HepG2 (cell line): ENCODE results near the gene SEPHS2. TPM values are rescaled to one million over a fixed set of nuclear protein-coding genes. Genes with fewer than 3 reads are reported as not detected.

Experiments used
- BATF2 ChIP-seq: sonication (generic); formaldehyde crosslinking; IDR thresholded peaks from 2 replicates; pipeline ENCODE4 v1.8.0; 2022; ENCODE audit warnings: mild to moderate bottlenecking, missing genetic modification reagents, moderate library complexity
- BCL6 ChIP-seq: IDR thresholded peaks from 2 replicates; pipeline ENCODE4 v1.6.1; 2016; ENCODE audit warnings: missing genetic modification reagents, missing compliant biosample characterization
- FOXA1 ChIP-seq, 2 experiments: fragments of 450-650 bp in 1 of 2; sonication (generic) in 1 of 2; formaldehyde crosslinking in 1 of 2; IDR thresholded peaks; 2 replicates each; pipeline versions ENCODE4 v1.4.0 to v1.6.1; 2016 to 2020; ENCODE audit warnings: missing genetic modification reagents in 1 of 2
- HNRNPLL ChIP-seq: fragments of 200-400 bp; formaldehyde crosslinking; IDR thresholded peaks from 2 replicates; pipeline ENCODE4 v1.6.1; 2017; ENCODE audit warnings: mild to moderate bottlenecking, low read depth, low read length; ENCODE audit not compliant: poor library complexity, severe bottlenecking
- PREB ChIP-seq: sonication (generic); formaldehyde crosslinking; IDR thresholded peaks from 2 replicates; pipeline ENCODE4 v1.4.0; 2020; ENCODE audit warnings: missing genetic modification reagents
- RERE ChIP-seq: IDR thresholded peaks from 2 replicates; pipeline ENCODE4 v1.6.1; 2016; ENCODE audit warnings: low read depth, missing genetic modification reagents, missing compliant biosample characterization
- SNRNP70 ChIP-seq: fragments of 200-400 bp; formaldehyde crosslinking; IDR thresholded peaks from 2 replicates; pipeline ENCODE4 v1.6.1; 2017; ENCODE audit warnings: mild to moderate bottlenecking, low read depth, low read length, moderate library complexity
- TAF15 ChIP-seq: fragments of 200-400 bp; formaldehyde crosslinking; IDR thresholded peaks from one replicate; pipeline ENCODE4 v1.6.1; 2018; ENCODE audit warnings: mild to moderate bottlenecking, low read depth, low read length; ENCODE audit not compliant: poor library complexity, severe bottlenecking
- TEF ChIP-seq: sonication (generic); formaldehyde crosslinking; IDR thresholded peaks from 2 replicates; pipeline ENCODE4 v1.5.0; 2020; ENCODE audit warnings: missing genetic modification reagents
- TP53 ChIP-seq: sonication (generic); formaldehyde crosslinking; conservative IDR thresholded peaks from 2 replicates; pipeline ENCODE4 v1.4.0; 2020; ENCODE audit warnings: missing genetic modification reagents
- ZNF383 ChIP-seq: sonication (generic); formaldehyde crosslinking; IDR thresholded peaks from 2 replicates; pipeline ENCODE4 v1.4.0; 2020; ENCODE audit warnings: missing genetic modification reagents, mild to moderate bottlenecking, borderline replicate concordance
- ZSCAN25 ChIP-seq: sonication (generic); formaldehyde crosslinking; IDR thresholded peaks from 2 replicates; pipeline ENCODE4 v1.8.0; 2022; ENCODE audit warnings: mild to moderate bottlenecking, missing genetic modification reagents
- ZSCAN31 ChIP-seq: sonication (generic); formaldehyde crosslinking; IDR thresholded peaks from 2 replicates; pipeline ENCODE4 v1.5.0; 2020; ENCODE audit warnings: low read depth, mild to moderate bottlenecking, missing genetic modification reagents
- polyA plus RNA-seq, 8 experiments: library from polyadenylated mRNA; depleted of rRNA in 3 of 8; stranded (reverse) in 7 of 8; unstranded in 1 of 8; fragments of >200 nt; fragmentation: Illumina TruSeq in 4 of 8; extraction: Trizol in 4 of 8; gene quantifications; 2 replicates each; pipeline versions ENCODE4 v1.2.1 to v1.2.3, GENCODE V29; 2011 to 2016; ENCODE audit warnings: low read depth in 4 of 8, missing spikeins in 1 of 8, mixed read lengths in 1 of 8; ENCODE audit not compliant: insufficient read depth in 1 of 8
- total RNA-seq, 5 experiments: library from RNA; depleted of rRNA; stranded (reverse); fragments of >200 nt; fragmentation: Illumina TruSeq; extraction: Trizol; gene quantifications; 2 replicates each; pipeline ENCODE4 v1.2.3, GENCODE V29; 2016; ENCODE audit warnings: low read depth in 1 of 5

Gene SEPHS2
- total and polyA plus RNA-seq, 2 of the 13 experiments (the other 11 are each of a cell fraction or from before 2014, with no cell fraction given), result 20.7 to 127 TPM

GRCh38 chr16:30395155-30395991 lies 50.3 kb downstream of the SEPHS2 start, which contains the start of gene ZNF48 (continued):
- TF ChIP-seq RERE, result peak; percentile 41; the same call in 1 of the 2 replicates
- peak; percentile 64; the same call in 1 of the 2 replicates for TF ChIP-seq BCL6 (CRISPR knock-in tag)
- TF ChIP-seq ZSCAN25 (CRISPR knock-in tag), result 0 out of 2 replicates have a peak, but pooled peaks have one; percentile 31
- peak; percentile 58; the same call in 1 of the 2 replicates for TF ChIP-seq TP53 (CRISPR knock-in tag)
- TF ChIP-seq TEF (CRISPR knock-in tag), result no peak
- TF ChIP-seq HNRNPLL, result peak; percentile 69
- peak; percentile 9 for TF ChIP-seq TAF15
- TF ChIP-seq ZSCAN31, result no peak
- TF ChIP-seq BATF2, result no peak
- no peak for TF ChIP-seq FOXA1 (IDR thresholded peaks at IDR 0.05)
- peak; percentile 39; the same call in 1 of the 2 replicates for TF ChIP-seq FOXA1 (CRISPR knock-in tag; IDR thresholded peaks at IDR 0.05)
- peak; percentile 84; the same call in 1 of the 2 replicates for TF ChIP-seq ZNF383
- no peak for TF ChIP-seq SNRNP70
- TF ChIP-seq PREB (CRISPR knock-in tag), result no peak
